NCI-H2227 (cell line): Measurements from ENCODE around the gene PAPSS1.
"Not testable (repeated sequence)": the region's sequence is repeated elsewhere in the genome, so short reads cannot be mapped to it uniquely, and the experiment has no call there.

ENCODE experiments used
- DNase-seq: peaks from one replicate; lab custom pipeline; 2025; ENCODE audit not compliant: unreplicated experiment; lab: John Stamatoyannopoulos, UW

Gene PAPSS1

DNA sequence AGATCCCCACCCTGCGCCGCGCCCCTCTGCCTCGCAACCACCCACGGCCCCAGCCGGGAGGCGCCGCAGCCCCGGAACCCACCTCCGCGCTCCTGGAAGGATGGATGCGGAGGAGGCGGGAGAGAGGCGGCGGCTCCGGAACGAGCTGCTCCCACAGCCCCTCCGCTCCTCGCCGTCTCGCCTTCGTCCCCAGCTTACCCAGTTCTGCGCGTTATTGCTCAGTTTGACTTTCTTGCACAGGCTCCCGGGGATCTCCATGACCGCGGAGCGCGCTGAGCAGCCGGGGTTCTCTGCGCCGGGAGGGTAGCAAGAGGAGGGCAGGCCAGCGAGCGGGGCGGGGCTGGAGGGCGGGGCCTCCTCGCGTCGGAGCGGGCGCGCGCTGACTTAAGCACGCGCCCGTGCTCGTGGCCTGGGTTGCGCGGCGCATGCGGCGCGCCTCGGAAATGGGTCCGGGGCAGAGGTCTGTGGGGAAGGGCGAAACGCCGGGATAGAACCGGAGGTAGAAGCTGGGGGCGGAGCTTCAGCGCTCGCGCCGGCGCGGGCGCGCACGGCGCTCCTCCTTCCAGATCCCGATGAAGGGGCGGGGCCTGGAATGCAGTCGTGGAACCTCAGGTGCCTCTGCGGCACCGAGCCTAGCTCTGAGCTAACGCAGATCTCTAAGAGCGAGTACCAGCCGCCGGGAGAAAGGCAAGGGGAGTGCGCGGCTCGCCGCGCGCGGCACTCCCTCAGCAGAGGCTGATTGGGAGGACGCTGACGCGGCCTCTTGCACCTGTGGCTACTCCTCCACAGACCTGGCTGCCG lies at the start of gene PAPSS1:
PAPSS1 (minus strand) TSS at position 313 of the 801 bp plus-strand sequence; CDS start at position 258, 55 bp downstream.
- peak; percentile 97 for DNase-seq

DNA sequence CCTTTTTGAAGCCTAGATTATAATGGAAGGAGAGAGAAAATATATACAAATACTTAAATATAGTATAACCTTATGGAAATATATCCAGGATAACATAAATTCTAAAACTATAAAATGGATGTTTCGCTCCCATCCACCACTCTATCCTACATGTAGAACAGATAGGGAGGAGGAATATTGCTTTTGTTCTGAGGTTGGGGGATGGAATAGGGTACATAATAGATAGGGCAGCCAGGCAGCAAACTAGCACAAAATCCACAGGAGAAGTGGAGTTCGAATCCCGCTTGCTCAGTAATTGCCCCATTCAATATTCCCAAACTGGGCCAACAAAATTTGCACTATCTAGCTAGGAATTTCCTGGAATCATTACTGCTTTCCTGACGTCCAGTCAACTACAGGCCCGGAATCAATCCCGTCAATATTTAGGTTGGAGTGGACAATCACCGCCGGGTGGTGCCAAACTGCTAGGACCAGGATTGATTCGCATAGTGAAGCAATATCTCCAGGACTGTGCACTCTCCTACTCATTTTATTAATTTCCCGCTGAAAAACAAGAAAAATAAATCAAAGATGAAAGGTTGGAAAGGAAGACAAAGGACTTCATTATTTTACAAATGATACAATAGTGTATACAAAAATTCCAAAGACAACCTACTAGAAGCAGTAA lies 40.4 kb upstream of the PAPSS1 start:
- DNase-seq, result no peak

DNA sequence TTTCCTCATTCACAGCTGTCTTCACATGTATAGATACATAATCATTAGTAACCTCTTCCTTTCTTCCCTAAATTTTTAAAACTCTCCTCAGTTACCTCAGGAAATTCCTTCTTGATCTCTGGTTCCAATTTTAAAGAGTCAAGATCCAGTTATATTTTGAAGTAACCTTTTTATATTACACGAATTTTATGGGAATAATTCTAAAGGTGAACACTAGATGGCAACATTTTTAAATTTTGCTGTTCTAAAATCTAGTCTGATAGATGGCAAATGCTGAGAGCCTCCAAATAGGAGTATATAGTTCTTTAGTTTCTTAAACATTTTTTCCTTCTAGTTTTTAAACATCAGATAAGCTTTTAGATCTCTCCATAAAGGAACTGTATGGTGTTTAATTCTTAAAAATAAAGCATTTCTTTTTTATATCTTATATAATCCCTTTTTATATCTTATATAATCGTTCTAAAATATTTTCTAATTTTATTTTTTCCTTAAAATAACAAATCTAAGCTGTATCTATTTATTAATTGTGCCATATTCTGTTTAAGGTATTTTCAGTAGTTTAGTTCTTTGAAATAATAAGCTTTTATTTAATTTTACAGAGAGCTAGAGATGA lies 37.9 kb upstream of the PAPSS1 start:
- peak; percentile 28 for DNase-seq

DNA sequence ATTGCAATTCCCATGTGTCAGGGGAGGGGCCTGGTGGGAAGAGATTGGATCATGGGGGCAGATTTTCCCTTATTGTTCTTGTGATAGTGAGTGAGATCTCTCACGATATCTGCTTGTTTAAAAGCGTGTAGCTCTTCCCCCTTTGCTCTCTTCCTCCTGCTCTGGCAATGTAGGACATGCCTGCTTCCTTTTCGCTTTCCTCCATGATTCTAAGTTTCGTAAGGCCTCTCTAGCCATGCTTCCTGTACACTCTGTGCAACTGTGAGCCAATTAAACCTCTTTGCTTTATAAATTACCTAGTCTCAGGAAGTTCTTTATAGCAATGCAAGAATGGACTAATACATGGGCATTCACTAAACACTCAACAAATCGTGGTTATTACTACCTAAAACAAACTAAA lies 37.2 kb upstream of the PAPSS1 start:
- no peak for DNase-seq

DNA sequence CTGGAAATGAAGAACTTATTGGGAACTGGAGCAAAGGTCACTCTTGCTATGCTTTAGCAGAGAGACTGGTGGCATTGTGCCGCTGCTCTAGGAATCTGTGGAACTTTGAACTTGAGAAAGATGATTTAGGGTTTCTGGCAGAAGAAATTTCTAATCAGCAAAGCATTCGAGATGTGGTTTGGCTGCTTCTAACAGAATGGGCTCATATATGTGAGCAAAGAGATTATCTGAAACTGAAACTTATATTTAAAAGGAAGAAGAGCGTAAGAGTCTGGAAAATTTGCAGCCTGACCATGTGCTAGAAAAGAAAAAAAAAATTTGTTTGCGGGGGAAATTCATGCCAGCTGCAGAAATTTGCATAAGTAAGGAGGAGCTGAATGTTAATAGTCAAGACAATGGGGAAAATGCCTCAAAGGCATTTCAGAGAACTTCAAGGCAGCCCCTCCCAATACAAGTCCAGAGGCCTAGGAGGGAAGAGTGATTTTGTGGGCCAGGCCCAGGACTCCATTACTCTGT lies 35.9 kb upstream of the PAPSS1 start:
- no peak for DNase-seq

DNA sequence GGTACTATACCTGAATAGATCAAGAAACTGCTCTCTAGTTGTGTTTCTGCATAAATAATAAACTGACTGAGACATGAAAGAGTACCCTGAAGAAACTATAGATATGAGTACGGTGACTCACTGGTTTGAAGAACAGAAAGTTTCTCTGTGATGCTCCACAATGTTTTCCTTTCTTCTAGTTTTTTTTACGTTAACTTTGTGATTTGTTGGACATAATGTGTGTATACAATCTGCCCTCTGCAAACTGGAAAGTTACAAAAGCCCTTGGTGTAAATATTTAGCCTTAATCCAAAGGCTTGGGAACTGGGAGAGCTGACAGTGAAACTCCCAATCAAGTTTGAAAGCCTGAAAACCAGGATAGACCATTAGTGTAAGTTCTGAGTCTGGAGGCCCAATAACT lies 31.6 kb upstream of the PAPSS1 start:
- no peak for DNase-seq

DNA sequence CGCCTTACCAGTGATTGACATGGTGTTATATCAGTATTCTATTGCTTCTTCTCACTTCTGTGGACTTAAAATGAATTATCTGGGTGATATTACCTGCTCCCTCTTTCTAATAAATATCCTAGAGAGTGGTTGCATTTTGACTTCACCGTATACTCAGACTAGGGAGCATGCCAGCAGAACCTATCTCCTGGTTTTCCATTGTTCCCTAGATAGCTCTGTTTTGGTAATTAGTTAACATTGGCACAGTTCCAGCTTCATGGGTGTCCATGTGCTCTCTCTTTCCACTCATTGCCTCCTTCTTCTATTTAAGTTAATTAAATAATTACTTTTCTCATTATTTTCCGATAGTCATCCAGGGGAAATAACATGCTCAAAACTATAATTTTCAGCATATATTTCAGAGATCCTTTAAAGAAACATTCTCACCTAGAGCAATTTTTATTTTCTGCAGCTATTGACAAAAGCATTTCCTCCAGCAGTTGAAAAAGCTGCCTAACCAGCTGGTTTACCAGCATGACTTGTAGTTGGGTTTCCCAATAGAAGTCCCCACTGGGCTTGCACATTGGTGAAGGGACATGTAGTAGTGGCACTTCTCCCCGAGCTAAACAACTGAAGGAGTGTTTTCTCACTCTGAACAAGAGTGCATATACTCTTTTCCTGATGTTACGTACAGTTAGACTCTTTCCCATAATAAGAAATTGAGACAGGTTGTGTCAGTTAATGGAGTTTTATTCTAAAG lies 27.9 kb upstream of the PAPSS1 start:
- no peak for DNase-seq

DNA sequence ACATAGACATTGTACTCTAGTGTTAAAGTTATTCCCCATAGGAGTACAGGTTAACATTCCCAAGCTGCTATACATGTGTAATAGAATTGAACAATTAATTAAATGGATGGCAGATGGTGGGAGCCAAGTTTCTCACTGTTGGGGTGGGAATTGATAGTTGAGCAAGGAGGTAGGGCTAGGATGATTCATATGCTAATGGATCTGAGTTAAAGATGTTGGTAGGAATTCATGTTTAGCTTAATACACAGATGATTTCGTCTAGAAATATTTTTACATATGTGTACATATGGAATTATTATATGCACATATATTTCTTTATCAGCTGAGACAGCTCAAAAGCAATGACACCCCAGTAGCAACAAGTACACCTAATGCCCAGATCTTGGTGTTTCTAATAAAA lies 26.1 kb upstream of the PAPSS1 start:
- DNase-seq, result no peak

DNA sequence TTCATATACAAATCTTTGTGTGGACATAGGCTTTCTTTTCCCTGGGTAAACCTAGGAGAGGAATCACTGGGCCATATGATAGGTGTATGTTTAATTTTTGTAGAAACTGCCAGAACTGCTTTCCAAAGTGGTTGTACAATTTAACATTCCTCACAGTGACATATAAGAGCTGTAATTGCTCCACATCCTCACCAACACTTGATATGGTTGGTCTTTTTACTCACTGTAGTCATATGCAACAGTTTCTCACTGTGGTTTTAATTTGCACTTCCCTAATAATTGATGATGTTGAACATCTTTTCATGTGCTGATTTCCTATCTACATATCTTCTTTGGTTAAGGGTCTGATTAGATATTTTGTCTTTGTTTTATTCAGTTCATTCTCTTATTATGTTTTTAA lies 24.5 kb upstream of the PAPSS1 start:
- no peak for DNase-seq

DNA sequence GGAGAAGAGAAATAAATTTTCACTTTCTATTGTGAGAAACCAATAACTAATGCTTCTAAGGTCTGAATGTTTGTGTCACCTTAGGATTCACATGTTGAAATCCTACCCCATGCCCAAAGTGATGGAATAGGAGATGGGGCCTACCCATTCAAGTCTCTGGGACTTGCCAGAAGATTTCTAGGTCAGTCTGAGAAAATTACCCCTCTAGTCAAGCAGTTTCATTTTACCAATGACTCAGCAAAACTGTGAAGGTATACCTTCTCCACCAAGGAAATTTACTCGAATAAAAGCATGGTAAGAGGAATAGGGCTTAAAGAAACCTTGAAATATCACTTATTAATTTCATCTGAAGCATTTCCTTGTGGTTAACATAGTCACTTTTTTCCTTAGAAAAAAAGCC lies 23.5 kb upstream of the PAPSS1 start:
- DNase-seq, result no peak

DNA sequence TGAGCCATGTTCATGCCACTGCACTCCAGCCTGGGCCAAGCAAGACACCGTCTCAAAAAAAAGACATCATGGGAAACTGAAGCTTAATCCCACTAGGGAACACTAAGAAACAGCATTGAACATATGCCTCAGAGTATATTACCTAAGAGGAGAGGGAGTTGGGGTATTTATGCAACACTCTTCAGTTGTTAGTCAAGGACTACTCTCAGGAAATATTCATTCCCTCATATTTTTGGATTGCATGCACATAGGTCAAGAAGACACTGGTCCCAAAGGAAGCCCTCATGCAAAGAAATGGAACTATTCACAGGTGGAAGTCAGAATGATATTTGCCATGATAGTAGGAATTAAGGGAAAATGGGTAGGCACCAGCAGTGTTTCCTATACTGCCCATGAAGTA lies 22.8 kb upstream of the PAPSS1 start:
- no peak for DNase-seq

DNA sequence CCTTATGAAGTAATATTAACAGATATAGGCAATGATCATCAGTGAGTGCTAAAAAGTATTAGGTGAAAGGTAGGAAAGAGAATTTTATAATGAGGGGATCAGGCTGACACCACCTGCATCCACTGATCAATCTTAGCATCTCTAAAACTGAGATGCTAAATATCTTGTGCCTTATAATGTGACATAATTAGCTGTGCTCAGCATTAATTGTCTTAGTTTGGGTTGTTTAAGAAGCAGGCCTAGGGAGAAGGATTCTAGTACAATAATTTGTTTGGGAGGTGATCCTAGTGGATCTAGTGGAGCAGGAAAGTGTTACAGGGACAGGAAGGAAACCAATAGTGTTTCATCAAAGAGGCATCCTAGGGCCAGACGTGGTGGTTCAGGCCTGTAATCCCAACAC lies 22.2 kb upstream of the PAPSS1 start:
- no peak for DNase-seq

DNA sequence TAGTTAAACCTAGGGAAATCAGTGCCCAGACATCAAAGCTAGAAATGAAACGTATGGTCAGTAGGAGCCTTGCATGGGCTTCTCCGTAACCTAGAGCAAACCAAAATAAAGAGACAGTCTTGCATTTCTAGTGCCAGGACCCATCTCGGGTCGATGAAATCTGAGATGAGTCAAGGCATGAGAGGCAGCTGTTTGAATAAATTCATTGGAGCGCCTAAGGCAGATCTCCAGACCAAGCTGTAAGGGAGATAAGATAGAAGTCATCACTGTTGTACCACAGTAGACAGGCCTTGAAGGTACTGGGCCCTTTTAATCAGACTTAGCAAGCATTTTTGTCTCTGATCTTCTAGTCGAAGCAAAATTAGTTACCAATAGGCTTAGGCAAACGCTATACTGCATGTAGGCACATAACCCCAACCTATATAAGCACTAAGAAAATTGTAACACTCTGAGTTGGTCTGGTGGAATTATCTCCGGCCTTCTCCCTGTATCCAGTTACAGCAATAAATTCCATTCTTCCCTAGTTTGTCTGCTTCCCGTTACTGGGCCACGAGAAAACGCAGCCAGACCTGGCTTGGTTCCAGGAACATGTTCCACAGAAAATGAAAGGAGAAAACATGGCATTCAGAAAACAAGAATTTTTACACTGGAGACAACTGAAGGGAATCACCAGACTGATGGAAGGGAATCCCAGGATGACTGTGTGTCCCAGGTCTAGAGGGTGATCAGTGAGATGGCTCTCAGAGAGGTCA lies 21.1 kb upstream of the PAPSS1 start:
- no peak for DNase-seq

DNA sequence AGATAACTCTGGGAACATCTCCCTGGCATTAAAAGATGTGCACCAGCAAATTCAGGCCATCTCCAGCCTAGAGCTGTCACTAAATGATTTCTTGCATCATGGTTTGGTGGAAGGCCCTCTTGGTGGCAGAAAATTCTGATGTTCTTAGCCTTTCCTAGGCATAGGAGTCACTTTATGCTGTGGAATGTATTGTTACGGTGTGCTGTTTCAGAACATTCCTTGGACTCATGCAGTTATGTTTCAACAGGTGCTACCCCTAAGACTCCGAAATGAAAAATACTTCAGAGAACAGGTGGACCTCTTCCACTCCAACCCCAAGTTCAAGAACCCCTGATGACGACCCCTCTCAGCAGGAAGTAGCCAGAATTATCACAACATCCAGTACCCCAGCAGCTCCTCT lies 20.3 kb upstream of the PAPSS1 start:
- no peak for DNase-seq

DNA sequence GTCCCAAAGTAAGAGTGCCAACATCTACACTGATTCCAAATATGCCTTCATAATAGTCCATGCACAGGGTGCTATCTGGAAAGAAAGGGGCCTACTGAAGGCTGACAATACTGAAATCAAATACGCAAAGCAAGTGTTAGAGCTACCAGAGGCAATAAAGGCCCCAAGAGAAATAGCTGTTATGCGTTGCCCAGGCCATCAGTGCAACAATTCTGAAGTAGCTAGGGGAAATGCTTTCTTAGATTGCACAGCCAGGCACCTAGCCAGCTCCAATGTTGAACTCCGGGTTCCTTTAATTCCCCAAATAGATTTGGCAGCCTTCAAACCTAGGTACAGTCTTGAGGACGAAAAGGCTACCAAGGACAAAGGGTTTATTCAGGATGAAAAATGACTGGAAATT lies 17.4 kb upstream of the PAPSS1 start:
- DNase-seq, result no peak

DNA sequence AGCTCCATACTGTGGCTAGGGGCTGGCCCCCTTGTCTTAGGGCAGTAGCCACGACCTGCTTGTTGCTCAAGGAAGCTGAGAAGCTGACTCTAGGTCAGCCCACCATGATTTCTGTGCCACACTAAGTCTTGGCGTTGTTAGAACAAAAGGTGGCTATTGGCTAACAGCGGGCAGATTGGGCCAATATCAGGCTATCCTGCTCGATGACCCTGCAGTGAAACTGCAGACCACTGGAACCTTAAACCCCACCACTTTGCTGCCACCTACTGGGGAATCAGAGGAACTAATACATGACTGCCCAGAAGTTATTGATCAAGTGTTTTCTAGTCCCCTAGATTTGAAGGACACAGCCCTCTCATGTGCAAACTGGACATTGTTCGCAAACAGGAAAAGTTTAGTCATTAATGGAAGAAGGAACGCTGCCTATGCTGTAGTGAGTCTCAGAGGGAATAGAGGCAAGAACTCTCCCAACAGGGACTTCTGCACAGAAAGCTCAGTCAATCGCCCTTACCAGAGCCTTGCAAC lies 17.0 kb upstream of the PAPSS1 start:
- peak; percentile 20 for DNase-seq

DNA sequence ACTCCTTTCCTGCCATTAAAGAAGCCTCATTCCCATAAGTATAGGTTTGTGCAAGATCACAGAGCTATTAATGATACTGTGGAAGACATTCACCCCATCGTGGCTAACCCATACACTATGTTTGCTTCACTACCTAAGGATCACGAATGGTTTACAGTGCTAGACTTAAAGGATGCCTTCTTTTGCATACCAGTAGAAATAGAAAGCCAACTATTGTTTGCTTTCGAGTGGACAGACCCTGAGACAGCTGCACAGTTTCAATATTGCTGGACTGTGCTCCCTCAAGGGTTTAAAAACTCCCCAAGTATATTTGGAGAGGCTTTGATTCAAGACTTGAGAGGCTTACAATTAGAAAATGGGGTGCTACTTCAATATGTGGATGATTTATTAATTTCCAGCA lies 16.0 kb upstream of the PAPSS1 start:
- peak; percentile 41 for DNase-seq

DNA sequence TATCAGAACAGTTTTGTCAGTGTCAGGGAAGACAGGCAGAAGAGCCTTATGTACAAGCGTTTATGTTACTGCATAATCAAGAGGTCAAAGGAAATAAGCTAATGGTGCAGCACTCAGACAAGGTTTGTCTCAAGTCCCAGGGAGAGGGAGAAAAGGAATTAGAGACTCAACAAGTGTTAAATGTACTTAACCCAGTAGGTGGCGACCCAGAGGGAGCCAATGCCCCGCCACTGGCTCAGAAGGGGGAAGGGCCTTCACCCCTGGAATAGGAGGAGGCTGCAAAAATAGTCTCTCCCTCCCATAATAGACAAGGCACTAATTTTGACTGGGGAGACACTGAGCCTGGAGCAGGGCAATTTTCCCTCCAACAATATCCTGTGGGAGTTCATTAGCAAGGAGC lies 14.1 kb upstream of the PAPSS1 start:
- DNase-seq, result peak; percentile 34

DNA sequence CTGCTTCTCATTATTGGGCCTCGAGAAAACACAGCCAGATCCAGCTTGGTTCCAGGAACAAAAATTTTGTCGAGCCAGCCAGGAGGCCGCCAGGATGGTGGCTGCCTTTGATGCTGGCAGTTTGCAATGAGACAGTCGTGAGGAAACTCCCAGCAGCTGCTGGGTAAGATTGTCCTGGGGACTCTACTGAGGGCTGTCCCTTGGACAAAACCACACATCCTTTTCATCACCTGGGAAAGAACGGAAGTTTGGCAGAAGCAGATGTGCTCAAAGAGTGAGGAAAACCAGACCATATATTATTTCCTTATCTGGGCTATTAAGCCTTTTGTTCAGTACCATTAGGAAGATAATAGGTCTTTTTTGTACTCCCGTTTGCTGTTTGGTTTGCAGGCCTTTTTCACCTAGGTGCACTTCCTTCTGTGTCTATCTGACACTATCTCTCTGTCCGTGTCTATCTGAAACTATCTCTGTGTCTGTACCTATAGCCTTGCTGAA lies 13.4 kb upstream of the PAPSS1 start:
- peak; percentile 40 for DNase-seq

DNA sequence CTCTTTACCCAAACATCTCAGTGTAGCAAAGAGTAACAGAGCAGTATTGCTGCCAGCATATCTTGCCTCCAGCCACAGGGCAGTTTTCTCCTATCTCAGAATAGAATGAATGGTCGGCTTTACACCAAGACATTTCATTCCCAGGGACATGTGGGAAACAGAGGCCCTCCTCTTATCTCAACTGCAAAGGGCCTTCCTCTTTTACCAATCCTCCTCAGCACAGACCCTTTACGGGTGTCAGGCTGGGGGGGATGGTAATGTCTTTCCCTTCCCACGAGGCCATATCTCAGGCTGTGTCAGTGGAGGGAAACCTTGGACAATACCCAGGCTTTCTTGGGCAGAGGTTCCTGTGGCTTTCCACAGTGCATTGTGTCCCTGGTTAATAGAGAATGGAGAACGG lies 9.0 kb upstream of the PAPSS1 start:
- DNase-seq, result not testable (repeated sequence)
